ENCODE measurements around the gene RAPSN.
A peak's percentile ranks its signal among the peaks of the same experiment; 100 is the strongest.

RAPSN gene

GRCh38 chr11:47431356-47432083 is 17.4 kb downstream of the RAPSN start:
- no peak for DNase-seq

GRCh38 chr11:47430524-47430923 is 18.4 kb downstream of the RAPSN start:
- DNase-seq, result no peak

GRCh38 chr11:47426062-47426956 is 22.6 kb downstream of the RAPSN start, which contains the start of gene PSMC3:
Gene PSMC3, minus strand, starts transcription at chr11:47426439. Its CDS starts 160 bp downstream, at chr11:47426279.
- DNase-seq, result peak; percentile 98

GRCh38 chr11:47425611-47426010 is 23.3 kb downstream of the RAPSN start:
- DNase-seq, result no peak

GRCh38 chr11:47418454-47419259 is 30.3 kb downstream of the RAPSN start:
- DNase-seq, result no peak

GRCh38 chr11:47417712-47418111 is 31.2 kb downstream of the RAPSN start:
- DNase-seq, result no peak

- no peak for DNase-seq
Measured at GRCh38 chr11:47415949-47416472, 32.9 kb downstream of the RAPSN start.

- DNase-seq, result no peak
Measured at GRCh38 chr11:47415091-47415854, 33.7 kb downstream of the RAPSN start.

GRCh38 chr11:47414685-47415070 is 34.3 kb downstream of the RAPSN start:
- DNase-seq, result no peak

- no peak for DNase-seq
Measured at GRCh38 chr11:47413908-47414684, 34.8 kb downstream of the RAPSN start.

- DNase-seq, result no peak
Measured at GRCh38 chr11:47413351-47413750, 35.6 kb downstream of the RAPSN start.

GRCh38 chr11:47411884-47412746 is 36.8 kb downstream of the RAPSN start:
- DNase-seq, result peak; percentile 56

GRCh38 chr11:47410370-47411264 is 38.3 kb downstream of the RAPSN start:
- no peak for DNase-seq

- no peak for DNase-seq
Measured at GRCh38 chr11:47409440-47410369, 39.2 kb downstream of the RAPSN start.

- DNase-seq, result no peak
Measured at GRCh38 chr11:47408598-47409439, 40.1 kb downstream of the RAPSN start.

GRCh38 chr11:47407746-47408590 is 41.0 kb downstream of the RAPSN start, which contains the start of gene SLC39A13:
Gene SLC39A13, plus strand, starts transcription at chr11:47408590. Its CDS starts 1,505 bp downstream, at chr11:47410095.
- DNase-seq, result peak; percentile 96
